SK-N-SH (cell line): ENCODE data around the gene LMAN1L.

Experiments
- CTCF ChIP-seq: fragments of 200-600 bp; sonication (generic); IDR thresholded peaks from 2 replicates; pipeline ENCODE4 v1.6.1; 2017; ENCODE audit warnings: antibody characterized with exemption, mild to moderate bottlenecking, moderate library complexity
- GATA2 ChIP-seq: sonication (generic); formaldehyde crosslinking; IDR thresholded peaks from 2 replicates; pipeline ENCODE4 v1.5.0; 2020; ENCODE audit warnings: mild to moderate bottlenecking, missing genetic modification reagents
- POLR2AphosphoS5 ChIP-seq: IDR thresholded peaks from 2 replicates; pipeline ENCODE4 v1.6.1; 2012; ENCODE audit warnings: low read depth, low read length
- RCOR1 ChIP-seq: fragments of 150-350 bp; IDR thresholded peaks from 2 replicates; pipeline ENCODE4 v1.6.1; 2017; ENCODE audit warnings: antibody characterized with exemption, low read length
- REST ChIP-seq: IDR thresholded peaks from 2 replicates; pipeline ENCODE4 v1.6.1; 2012; ENCODE audit warnings: mild to moderate bottlenecking, low read depth, low read length, moderate library complexity
- RXRA ChIP-seq: IDR thresholded peaks from 2 replicates; pipeline ENCODE4 v1.4.0; 2012; ENCODE audit warnings: low read depth, mild to moderate bottlenecking, borderline replicate concordance
- SIN3A ChIP-seq: IDR thresholded peaks from 2 replicates; pipeline ENCODE4 v1.6.1; 2012; ENCODE audit warnings: low read depth, mild to moderate bottlenecking, low read length, moderate library complexity, borderline replicate concordance
- USF2 ChIP-seq: fragments of 150-350 bp; IDR thresholded peaks from 2 replicates; pipeline ENCODE4 v1.6.1; 2017; ENCODE audit warnings: antibody characterized with exemption, low read length, low read depth, borderline replicate concordance
- YY1 ChIP-seq: IDR thresholded peaks from 2 replicates; pipeline ENCODE4 v1.4.0; 2012; ENCODE audit warnings: low read depth, mild to moderate bottlenecking

GRCh38 chr15:74872702-74873035 lies 60.0 kb downstream of the LMAN1L start:
- TF ChIP-seq YY1 = no peak
- no peak for TF ChIP-seq CTCF
- no peak for TF ChIP-seq POLR2AphosphoS5
- TF ChIP-seq USF2 = no peak
- no peak for TF ChIP-seq RXRA
- no peak for TF ChIP-seq SIN3A
- TF ChIP-seq GATA2 (CRISPR knock-in tag) = no peak
- no peak for TF ChIP-seq RCOR1
- TF ChIP-seq REST = no peak
